Liver (tissue), 9 donors: Measurements from ENCODE around the gene UBAP2L. TPM values are rescaled to one million over a fixed set of nuclear protein-coding genes. Genes with fewer than 3 reads are reported as not detected.

Source experiments
- DNase-seq: peaks from one replicate; pipeline ENCODE4 v3.0.0-alpha.2; 2017; ENCODE audit warnings: low spot score
- H3K27ac ChIP-seq, 2 donors: one replicate each; pipeline ENCODE4 v1.7.0; 2013; ENCODE audit warnings: inconsistent platforms in 2 of 2, low read length in 2 of 2, control low read depth in 1 of 2, low read depth in 1 of 2, mild to moderate bottlenecking in 1 of 2
- H3K27me3 ChIP-seq, 4 donors: one replicate each; pipeline versions ENCODE4 v1.6.1 to v1.7.0; 2013; ENCODE audit warnings: low read length in 3 of 4, inconsistent platforms in 1 of 4, mild to moderate bottlenecking in 1 of 4, moderate library complexity in 1 of 4; ENCODE audit not compliant: control insufficient read depth in 4 of 4, insufficient read depth in 4 of 4
- H3K36me3 ChIP-seq, 4 donors: one replicate each; pipeline versions ENCODE4 v1.6.1 to v1.7.0; 2013; ENCODE audit warnings: low read length in 3 of 4, mild to moderate bottlenecking in 3 of 4, low read depth in 1 of 4, moderate library complexity in 1 of 4; ENCODE audit not compliant: control insufficient read depth in 4 of 4, insufficient read depth in 3 of 4
- H3K4me1 ChIP-seq, 4 donors: one replicate each; pipeline versions ENCODE4 v1.6.1 to v1.7.0; 2013; ENCODE audit warnings: low read length in 3 of 4, mild to moderate bottlenecking in 3 of 4, moderate library complexity in 1 of 4; ENCODE audit not compliant: control insufficient read depth in 4 of 4, insufficient read depth in 4 of 4
- H3K4me3 ChIP-seq, 3 donors: one replicate each; pipeline versions ENCODE4 v1.6.1 to v1.7.0; 2013; ENCODE audit warnings: low read length in 3 of 3, control low read depth in 1 of 3, low read depth in 1 of 3, mild to moderate bottlenecking in 1 of 3
- H3K9ac ChIP-seq, 2 donors: one replicate each; pipeline ENCODE4 v1.7.0; 2013; ENCODE audit warnings: low read length in 2 of 2, mild to moderate bottlenecking in 2 of 2, moderate library complexity in 2 of 2, control low read depth in 1 of 2, low read depth in 1 of 2
- H3K9me3 ChIP-seq, 4 donors: one replicate each; pipeline versions ENCODE4 v1.6.1 to v1.7.0; 2013; ENCODE audit warnings: low read length in 3 of 4; ENCODE audit not compliant: control insufficient read depth in 4 of 4
- CTCF ChIP-seq: fragments of 150-350 bp; IDR thresholded peaks from 2 replicates; pipeline ENCODE4 v1.5.1; 2017; ENCODE audit warnings: improper control_type of control experiment, low read depth, low read length; ENCODE audit not compliant: missing input control
- FOXA1 ChIP-seq: IDR thresholded peaks from 2 replicates; pipeline ENCODE4 v1.6.1; 2016; ENCODE audit warnings: antibody characterized with exemption
- FOXA2 ChIP-seq: IDR thresholded peaks from 2 replicates; pipeline ENCODE4 v1.6.1; 2016; ENCODE audit warnings: antibody characterized with exemption
- GABPA ChIP-seq, 2 donors: IDR thresholded peaks in 1 of 2; conservative IDR thresholded peaks in 1 of 2; 2 replicates each; pipeline ENCODE4 v1.6.1; 2016; ENCODE audit warnings: antibody characterized with exemption in 2 of 2, mild to moderate bottlenecking in 1 of 2, moderate library complexity in 1 of 2
- HNF4A ChIP-seq, 2 donors: conservative IDR thresholded peaks; 2 replicates each; pipeline ENCODE4 v1.6.1; 2016; ENCODE audit warnings: antibody characterized with exemption in 2 of 2, mild to moderate bottlenecking in 2 of 2
- HNF4G ChIP-seq: IDR thresholded peaks from 2 replicates; pipeline ENCODE4 v1.6.1; 2016; ENCODE audit warnings: antibody characterized with exemption
- JUND ChIP-seq, 2 donors: IDR thresholded peaks; 2 replicates each; pipeline ENCODE4 v1.6.1; 2016; ENCODE audit warnings: antibody characterized with exemption in 2 of 2
- NR2F2 ChIP-seq: IDR thresholded peaks from 2 replicates; pipeline ENCODE4 v1.6.1; 2016; ENCODE audit warnings: antibody characterized with exemption
- RAD21 ChIP-seq, 2 donors: IDR thresholded peaks; 2 replicates each; pipeline ENCODE4 v1.6.1; 2016; ENCODE audit warnings: antibody characterized with exemption in 2 of 2, mild to moderate bottlenecking in 2 of 2
- REST ChIP-seq: IDR thresholded peaks from 2 replicates; pipeline ENCODE4 v1.6.1; 2016; ENCODE audit warnings: antibody characterized with exemption, mild to moderate bottlenecking
- RXRA ChIP-seq, 2 donors: IDR thresholded peaks; 2 replicates each; pipeline ENCODE4 v1.6.1; 2017 to 2018; ENCODE audit warnings: antibody characterized with exemption in 2 of 2, mild to moderate bottlenecking in 1 of 2
- SP1 ChIP-seq: IDR thresholded peaks from 2 replicates; pipeline ENCODE4 v1.6.1; 2018; ENCODE audit warnings: antibody characterized with exemption, mild to moderate bottlenecking
- TAF1 ChIP-seq: conservative IDR thresholded peaks from 2 replicates; pipeline ENCODE4 v1.6.1; 2016; ENCODE audit warnings: antibody characterized with exemption, mild to moderate bottlenecking
- YY1 ChIP-seq: IDR thresholded peaks from 2 replicates; pipeline ENCODE4 v1.6.1; 2016; ENCODE audit warnings: antibody characterized with exemption, mild to moderate bottlenecking
- WGBS: extraction: QIAGEN DNeasy Blood & Tissue Kit; methylation state at CpG from one replicate; pipeline ENCODE4 v1.1.7; 2013; 5-methylcytosine and 5-hydroxymethylcytosine counted together
- polyA plus RNA-seq, 2 donors: library from polyadenylated mRNA; stranded (reverse) in 1 of 2; unstranded in 1 of 2; fragments of 200-250 nt in 1 of 2; fragments of >200 nt in 1 of 2; fragmentation: Nextera tagmentation in 1 of 2; extraction: Ambion mirVana in 1 of 2; gene quantifications; one replicate each; pipeline versions ENCODE4 v1.2.1 to v1.2.3, GENCODE V29; 2013 to 2015
- total RNA-seq, 2 donors: library from RNA; depleted of rRNA; stranded (reverse); fragments of >200 nt; gene quantifications; one replicate each; pipeline ENCODE4 v1.2.3, GENCODE V29; 2014
- TF ChIP-seq, protein P1 (sequence below): IDR thresholded peaks from 2 replicates; pipeline ENCODE4 v1.6.1; 2016; ENCODE audit warnings: antibody characterized with exemption
- TF ChIP-seq, protein P2 (sequence below): IDR thresholded peaks from 2 replicates; pipeline ENCODE4 v1.6.1; 2016; ENCODE audit warnings: antibody characterized with exemption
- TF ChIP-seq, protein P3 (sequence below): IDR thresholded peaks from 2 replicates; pipeline ENCODE4 v1.6.1; 2016; ENCODE audit warnings: antibody characterized with exemption
- donor health status: healthy.
- donor health status: healthy.
- donor health status: healthy.
- donor health status: healthy.
- donor health status: healthy.

The UBAP2L gene
- total and polyA plus RNA-seq, 4 donors = 24.3 to 51.0 (median 34.1) TPM

GRCh38 chr1:154241703-154242351 lies 21.1 kb downstream of the UBAP2L start:
- Histone ChIP-seq H3K9ac (no peak overlapping the region), H3K27me3 (no peaks in the 10 kb centered on the region), H3K9me3 (no peaks in the 10 kb centered on the region), H3K4me1 (peaks cover 7 to 17% (median 16%) of the 10 kb centered on the region in 4 donors), H3K27ac (no peak overlapping the region), H3K36me3 (peaks cover 31 to 66% (median 61%) of the 10 kb centered on the region in 4 donors), H3K4me3 (no peak overlapping the region)
- no peak for DNase-seq
- TF ChIP-seq RAD21 (IDR thresholded peaks at IDR 0.05) = no peak
- no peak for TF ChIP-seq NR2F2
- TF ChIP-seq RXRA (IDR thresholded peaks at IDR 0.05) = no peak
- TF ChIP-seq HNF4A (conservative IDR thresholded peaks at IDR 0.05) = no peak
- WGBS = 96% methylated on average over 3 of the region's 3 CpGs

- Histone ChIP-seq H3K4me1 (no peaks in the 10 kb centered on the region), H3K27ac (no peak overlapping the region), H3K27me3 (no peaks in the 10 kb centered on the region), H3K9ac (no peak overlapping the region), H3K4me3 (no peak overlapping the region), H3K9me3 (no peaks in the 10 kb centered on the region), H3K36me3 (peaks cover 18 to 95% (median 80%) of the 10 kb centered on the region in 4 donors)
- TF ChIP-seq FOXA2 = no peak
- TF ChIP-seq CTCF = no peak
- no peak for TF ChIP-seq RAD21 (IDR thresholded peaks at IDR 0.05)
- no peak for TF ChIP-seq YY1
- DNase-seq = no peak
- WGBS = 96% methylated on average over 7 of the region's 7 CpGs
Measured at GRCh38 chr1:154253671-154254070, 32.9 kb downstream of the UBAP2L start.

- Histone ChIP-seq H3K27ac (no peak overlapping the region), H3K9ac (no peak overlapping the region), H3K4me3 (no peak overlapping the region)
Measured at GRCh38 chr1:154256686-154257085, 35.9 kb downstream of the UBAP2L start.

More at GRCh38 chr1:154256686-154257085, 35.9 kb downstream of the UBAP2L start:
- H3K36me3 ChIP-seq = peaks cover 12 to 95% (median 82%) of the 10 kb centered on the region in 4 donors
- no peaks in the 10 kb centered on the region for H3K27me3 ChIP-seq
- TF ChIP-seq RAD21 (IDR thresholded peaks at IDR 0.05) (no peak), HNF4G (no peak), YY1 (no peak), REST (no peak), FOXA1 (no peak), NR2F2 (no peak), JUND (IDR thresholded peaks at IDR 0.05) (no peak), GABPA (IDR thresholded peaks at IDR 0.05 in 1 of 2, conservative IDR thresholded peaks at IDR 0.05 in 1 of 2) (no peak), CTCF (no peak), HNF4A (conservative IDR thresholded peaks at IDR 0.05) (no peak), FOXA2 (no peak), SP1 (no peak), RXRA (IDR thresholded peaks at IDR 0.05) (no peak), TAF1 (no peak)
- TF ChIP-seq, protein P1, sequence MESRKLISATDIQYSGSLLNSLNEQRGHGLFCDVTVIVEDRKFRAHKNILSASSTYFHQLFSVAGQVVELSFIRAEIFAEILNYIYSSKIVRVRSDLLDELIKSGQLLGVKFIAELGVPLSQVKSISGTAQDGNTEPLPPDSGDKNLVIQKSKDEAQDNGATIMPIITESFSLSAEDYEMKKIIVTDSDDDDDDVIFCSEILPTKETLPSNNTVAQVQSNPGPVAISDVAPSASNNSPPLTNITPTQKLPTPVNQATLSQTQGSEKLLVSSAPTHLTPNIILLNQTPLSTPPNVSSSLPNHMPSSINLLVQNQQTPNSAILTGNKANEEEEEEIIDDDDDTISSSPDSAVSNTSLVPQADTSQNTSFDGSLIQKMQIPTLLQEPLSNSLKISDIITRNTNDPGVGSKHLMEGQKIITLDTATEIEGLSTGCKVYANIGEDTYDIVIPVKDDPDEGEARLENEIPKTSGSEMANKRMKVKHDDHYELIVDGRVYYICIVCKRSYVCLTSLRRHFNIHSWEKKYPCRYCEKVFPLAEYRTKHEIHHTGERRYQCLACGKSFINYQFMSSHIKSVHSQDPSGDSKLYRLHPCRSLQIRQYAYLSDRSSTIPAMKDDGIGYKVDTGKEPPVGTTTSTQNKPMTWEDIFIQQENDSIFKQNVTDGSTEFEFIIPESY = no peak
- TF ChIP-seq, protein P2, sequence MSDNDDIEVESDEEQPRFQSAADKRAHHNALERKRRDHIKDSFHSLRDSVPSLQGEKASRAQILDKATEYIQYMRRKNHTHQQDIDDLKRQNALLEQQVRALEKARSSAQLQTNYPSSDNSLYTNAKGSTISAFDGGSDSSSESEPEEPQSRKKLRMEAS = no peak
- TF ChIP-seq, protein P3, sequence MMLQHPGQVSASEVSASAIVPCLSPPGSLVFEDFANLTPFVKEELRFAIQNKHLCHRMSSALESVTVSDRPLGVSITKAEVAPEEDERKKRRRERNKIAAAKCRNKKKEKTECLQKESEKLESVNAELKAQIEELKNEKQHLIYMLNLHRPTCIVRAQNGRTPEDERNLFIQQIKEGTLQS = no peak
- no peaks in the 10 kb centered on the region for H3K9me3 ChIP-seq
- H3K4me1 ChIP-seq = no peaks in the 10 kb centered on the region
- DNase-seq = no peak
